Breast epithelium (tissue), 3 donors: ENCODE data around the gene SETD4.

ENCODE experiments used
- POLR2A ChIP-seq: fragments of 450-650 bp; IDR thresholded peaks from one replicate; pipeline ENCODE4 v1.6.1; 2016; ENCODE audit warnings: antibody characterized with exemption, mild to moderate bottlenecking, moderate library complexity
- POLR2AphosphoS5 ChIP-seq, 3 donors: sonication (generic); formaldehyde crosslinking; IDR thresholded peaks; one replicate each; pipeline ENCODE4 v1.6.1; 2017; ENCODE audit warnings: antibody characterized with exemption in 3 of 3
- TF ChIP-seq, protein P1 (sequence below), 3 donors: fragments of 450-650 bp; IDR thresholded peaks; one replicate each; pipeline ENCODE4 v1.5.1; 2016 to 2017; ENCODE audit warnings: antibody characterized with exemption in 3 of 3, mild to moderate bottlenecking in 3 of 3, moderate library complexity in 3 of 3

DNA sequence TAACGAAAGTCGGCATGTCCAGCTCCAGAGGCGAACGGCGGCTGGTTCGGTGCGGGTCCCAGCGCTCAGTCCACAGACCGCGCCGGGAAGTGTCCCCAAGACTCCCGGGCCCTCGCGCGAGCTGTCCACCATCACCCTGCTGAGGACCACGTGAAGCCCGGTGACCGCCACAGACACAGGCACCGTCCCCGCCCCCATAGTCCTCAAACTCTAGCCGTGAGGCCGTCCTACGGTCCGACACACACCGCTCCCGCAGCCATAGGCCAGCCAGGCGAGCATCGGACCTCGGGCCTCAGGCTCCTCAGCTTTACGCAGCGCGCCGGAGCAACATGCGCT is 535 bp downstream of the SETD4 start:
- TF ChIP-seq, protein P1, sequence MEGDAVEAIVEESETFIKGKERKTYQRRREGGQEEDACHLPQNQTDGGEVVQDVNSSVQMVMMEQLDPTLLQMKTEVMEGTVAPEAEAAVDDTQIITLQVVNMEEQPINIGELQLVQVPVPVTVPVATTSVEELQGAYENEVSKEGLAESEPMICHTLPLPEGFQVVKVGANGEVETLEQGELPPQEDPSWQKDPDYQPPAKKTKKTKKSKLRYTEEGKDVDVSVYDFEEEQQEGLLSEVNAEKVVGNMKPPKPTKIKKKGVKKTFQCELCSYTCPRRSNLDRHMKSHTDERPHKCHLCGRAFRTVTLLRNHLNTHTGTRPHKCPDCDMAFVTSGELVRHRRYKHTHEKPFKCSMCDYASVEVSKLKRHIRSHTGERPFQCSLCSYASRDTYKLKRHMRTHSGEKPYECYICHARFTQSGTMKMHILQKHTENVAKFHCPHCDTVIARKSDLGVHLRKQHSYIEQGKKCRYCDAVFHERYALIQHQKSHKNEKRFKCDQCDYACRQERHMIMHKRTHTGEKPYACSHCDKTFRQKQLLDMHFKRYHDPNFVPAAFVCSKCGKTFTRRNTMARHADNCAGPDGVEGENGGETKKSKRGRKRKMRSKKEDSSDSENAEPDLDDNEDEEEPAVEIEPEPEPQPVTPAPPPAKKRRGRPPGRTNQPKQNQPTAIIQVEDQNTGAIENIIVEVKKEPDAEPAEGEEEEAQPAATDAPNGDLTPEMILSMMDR (IDR thresholded peaks at IDR 0.05): no peak
- TF ChIP-seq POLR2A (no peak), POLR2AphosphoS5 (IDR thresholded peaks at IDR 0.05) (no peak)
